ENCODE measurements around the gene MATCAP1.

- TF ChIP-seq, protein P1, sequence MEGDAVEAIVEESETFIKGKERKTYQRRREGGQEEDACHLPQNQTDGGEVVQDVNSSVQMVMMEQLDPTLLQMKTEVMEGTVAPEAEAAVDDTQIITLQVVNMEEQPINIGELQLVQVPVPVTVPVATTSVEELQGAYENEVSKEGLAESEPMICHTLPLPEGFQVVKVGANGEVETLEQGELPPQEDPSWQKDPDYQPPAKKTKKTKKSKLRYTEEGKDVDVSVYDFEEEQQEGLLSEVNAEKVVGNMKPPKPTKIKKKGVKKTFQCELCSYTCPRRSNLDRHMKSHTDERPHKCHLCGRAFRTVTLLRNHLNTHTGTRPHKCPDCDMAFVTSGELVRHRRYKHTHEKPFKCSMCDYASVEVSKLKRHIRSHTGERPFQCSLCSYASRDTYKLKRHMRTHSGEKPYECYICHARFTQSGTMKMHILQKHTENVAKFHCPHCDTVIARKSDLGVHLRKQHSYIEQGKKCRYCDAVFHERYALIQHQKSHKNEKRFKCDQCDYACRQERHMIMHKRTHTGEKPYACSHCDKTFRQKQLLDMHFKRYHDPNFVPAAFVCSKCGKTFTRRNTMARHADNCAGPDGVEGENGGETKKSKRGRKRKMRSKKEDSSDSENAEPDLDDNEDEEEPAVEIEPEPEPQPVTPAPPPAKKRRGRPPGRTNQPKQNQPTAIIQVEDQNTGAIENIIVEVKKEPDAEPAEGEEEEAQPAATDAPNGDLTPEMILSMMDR (IDR thresholded peaks at IDR 0.05; ENCODE audit: borderline replicate concordance, extremely low read depth, low read length, poor library complexity, severe bottlenecking), result no peak
- TF ChIP-seq EZH2 (IDR thresholded peaks at IDR 0.05; ENCODE audit: borderline replicate concordance, low read depth, low read length, severe bottlenecking), result no peak
These were observed 32.8 kb downstream of the MATCAP1 start, which contains the start of gene B3GNT9 for GRCh38 chr16:67150833-67151396.
